IPS-NIHi7 (cell line): ENCODE results near the gene SRY.
"Not testable (repeated sequence)": the region's sequence is repeated elsewhere in the genome, so short reads cannot be mapped to it uniquely, and the experiment has no call there.

ENCODE experiments used
- DNase-seq: peaks from one replicate; pipeline ENCODE4 v3.0.0; 2012; ENCODE audit warnings: mixed read lengths; ENCODE audit errors: extremely low spot score

SRY gene

GRCh38 chrY:2787600-2787999 lies at the start of gene SRY:
TSS of gene SRY (minus strand) at chrY:2787682. CDS start at chrY:2787603, 79 bp downstream.
- DNase-seq: no peak

- no peak for DNase-seq
These were observed 49.6 kb upstream of the SRY start for GRCh38 chrY:2837078-2837477.

- no peak for DNase-seq
These were observed 47.7 kb upstream of the SRY start for GRCh38 chrY:2835230-2835629.

- DNase-seq: no peak
These were observed 41.0 kb upstream of the SRY start for GRCh38 chrY:2828497-2828896.

GRCh38 chrY:2824471-2824870 lies 37.0 kb upstream of the SRY start:
- DNase-seq: no peak

GRCh38 chrY:2817146-2817896 lies 29.8 kb upstream of the SRY start:
- not testable (repeated sequence) for DNase-seq

GRCh38 chrY:2800246-2800645 lies 12.8 kb upstream of the SRY start:
- DNase-seq: no peak

- no peak for DNase-seq
These were observed 10.5 kb upstream of the SRY start for GRCh38 chrY:2797991-2798390.

GRCh38 chrY:2796977-2797523 lies 9.6 kb upstream of the SRY start:
- no peak for DNase-seq

- no peak for DNase-seq
These were observed 2.3 kb upstream of the SRY start for GRCh38 chrY:2789756-2790155.

GRCh38 chrY:2786876-2787512 lies 488 bp downstream of the SRY start:
- DNase-seq: no peak
